GM19452 (cell line): ENCODE data around the gene HSPD1.

ENCODE experiments used
- ATAC-seq: cut with Tn5 transposase; IDR thresholded peaks from one replicate; pipeline ENCODE4 v1.9.1; 2021; ENCODE audit not compliant: unreplicated experiment

Gene HSPD1

DNA sequence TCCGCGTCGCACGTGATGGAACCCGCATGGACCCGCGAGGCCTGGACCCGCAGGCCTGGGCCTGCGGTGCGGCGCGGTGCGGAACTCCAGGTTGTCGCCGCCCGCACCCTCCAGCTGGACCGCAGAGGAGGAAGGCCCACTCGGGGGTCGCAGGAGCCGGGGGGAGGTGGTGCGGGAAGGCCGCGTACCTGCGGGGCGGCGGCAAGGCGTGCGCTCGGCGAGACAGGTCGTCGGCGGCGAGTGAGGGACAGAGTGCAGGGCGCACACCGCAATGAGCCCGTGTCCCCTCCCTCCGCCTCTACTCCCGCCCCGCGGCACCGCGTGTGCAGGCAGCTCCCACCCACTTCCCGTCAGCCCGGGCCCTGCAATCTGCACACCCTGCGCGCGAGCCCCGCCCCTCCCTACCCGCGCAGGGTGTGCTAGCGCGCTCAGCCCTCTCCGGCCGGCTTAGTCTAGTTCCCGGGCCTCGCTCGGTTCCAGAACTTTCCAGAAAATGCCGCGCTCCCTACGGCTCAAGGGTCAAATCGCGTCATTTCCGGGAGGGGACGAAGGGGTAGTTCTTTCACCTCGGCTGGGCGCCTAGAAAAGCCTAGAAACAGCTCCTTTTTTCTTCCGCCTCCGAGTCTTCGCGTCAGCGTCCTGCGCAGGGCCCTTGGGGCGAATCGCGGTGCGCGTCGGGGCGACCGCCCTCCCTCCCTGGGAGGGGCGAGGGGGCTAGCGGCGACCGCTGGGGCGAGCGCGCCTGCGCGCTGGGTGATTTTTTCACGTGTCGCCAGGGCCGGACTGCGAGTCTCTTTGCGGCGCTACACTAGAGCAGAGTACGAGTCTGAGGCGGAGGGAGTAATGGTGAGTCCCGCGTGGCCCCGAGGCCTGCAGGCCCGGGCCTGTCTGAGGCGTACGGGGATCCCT lies at the start of gene HSPD1, which contains the start of gene HSPE1:
TSS of gene HSPD1 (minus strand) at position 247 of the 909 bp plus-strand sequence. CDS start 992 bp downstream, outside the sequence.
TSS of gene HSPE1 (plus strand) at position 786 of the 909 bp plus-strand sequence. CDS start at position 844, 58 bp downstream.
- peak; percentile 83 for ATAC-seq

- no peak for ATAC-seq
Observed at GRCh38 chr2:197548582-197548981, 48.9 kb upstream of the HSPD1 start.

DNA sequence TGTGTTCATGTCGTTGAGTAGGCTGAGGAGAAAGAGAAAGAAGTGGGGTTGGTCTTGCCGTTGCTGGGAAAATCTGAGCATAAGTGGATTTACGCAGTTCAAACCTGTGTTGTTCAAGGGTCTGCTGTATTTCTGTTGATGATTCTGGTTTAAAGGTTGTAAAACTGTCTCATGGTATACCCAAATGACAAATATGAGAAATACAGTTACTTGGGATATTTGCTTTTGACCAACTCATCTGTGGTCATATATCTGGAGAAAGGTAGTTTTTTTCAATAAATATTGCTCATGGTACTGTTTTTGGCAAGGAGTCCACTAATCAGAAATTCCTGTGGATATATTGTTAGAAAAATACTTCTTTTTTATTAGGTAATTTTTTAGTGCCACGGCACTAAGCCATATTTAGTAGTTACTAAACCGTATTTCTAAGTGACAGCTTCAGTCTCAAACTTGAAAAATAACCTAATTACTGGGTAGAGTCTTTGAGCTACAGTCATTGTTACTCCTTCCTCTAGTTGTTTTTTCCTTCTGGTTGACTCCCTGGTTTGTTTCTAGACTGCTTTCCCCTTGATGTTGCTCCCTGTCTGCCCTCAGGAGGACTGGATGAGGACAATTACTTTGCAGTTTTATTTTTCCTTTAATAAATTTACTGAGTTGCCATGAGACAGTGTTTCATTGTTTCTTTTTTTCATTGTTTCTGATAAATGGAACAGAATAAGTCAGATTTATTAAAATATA lies 47.7 kb upstream of the HSPD1 start:
- no peak for ATAC-seq

DNA sequence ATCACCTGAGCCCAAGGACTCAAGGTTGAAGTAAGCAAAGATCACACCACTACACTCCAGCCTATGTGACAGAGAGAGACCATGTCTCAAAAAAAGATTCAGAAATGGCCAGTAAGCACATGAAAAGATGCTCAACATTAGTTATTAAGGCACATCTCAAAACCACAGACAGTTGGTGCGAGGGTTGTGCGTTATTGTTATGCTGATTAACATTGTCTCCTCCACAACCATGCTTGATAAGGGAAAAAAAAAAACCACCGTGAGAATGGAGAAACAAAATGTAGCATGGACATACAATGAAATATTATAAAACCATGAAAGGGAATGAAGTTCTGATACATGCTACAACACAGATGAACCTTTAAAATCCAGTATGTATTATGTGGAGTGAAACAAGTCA lies 43.6 kb upstream of the HSPD1 start:
- no peak for ATAC-seq

DNA sequence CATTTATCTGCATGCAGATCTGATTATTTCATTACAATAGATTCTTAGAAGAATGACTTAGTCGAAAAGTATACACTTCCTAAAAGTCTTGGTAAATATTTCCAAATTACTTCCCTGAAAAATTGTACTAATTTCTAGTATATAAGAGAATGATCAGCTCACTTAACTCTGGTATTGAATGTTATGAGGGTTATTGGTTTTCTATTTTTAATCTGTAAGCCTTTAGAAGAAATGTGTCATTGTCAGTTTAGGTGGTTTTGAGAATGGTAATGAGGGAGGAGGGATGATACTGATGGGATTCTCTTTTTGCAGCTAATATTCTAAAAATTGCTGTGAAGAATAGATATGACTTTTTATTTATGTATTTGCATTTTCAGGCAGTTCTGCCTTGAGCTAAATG lies 40.1 kb upstream of the HSPD1 start:
- no peak for ATAC-seq

DNA sequence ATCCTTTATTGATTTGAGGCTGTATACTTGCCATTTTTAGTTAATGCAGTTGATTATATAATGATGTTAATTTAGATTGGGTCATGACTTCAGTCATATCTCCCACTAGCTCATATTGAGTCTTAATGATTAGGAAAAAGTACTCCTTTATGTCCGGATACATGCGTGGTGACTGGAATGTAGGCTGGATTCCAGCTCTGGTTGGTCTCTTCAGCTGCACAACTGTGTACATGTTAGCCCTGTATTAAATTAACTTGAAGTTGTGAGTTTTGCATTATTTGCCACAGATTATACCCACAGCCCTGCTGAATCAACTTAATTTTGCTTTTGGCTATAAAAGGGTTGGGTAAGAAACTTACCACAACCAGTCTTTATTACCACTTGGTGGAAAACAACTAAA lies 38.8 kb upstream of the HSPD1 start:
- ATAC-seq = no peak

- ATAC-seq = no peak
Observed at GRCh38 chr2:197517150-197517549, 17.5 kb upstream of the HSPD1 start.

- ATAC-seq = peak; percentile 8
Observed at GRCh38 chr2:197516393-197516761, 16.7 kb upstream of the HSPD1 start.

GRCh38 chr2:197515739-197516392 lies 16.2 kb upstream of the HSPD1 start, which contains the start of gene MOB4:
Gene MOB4, plus strand, starts transcription at chr2:197516066. Its CDS starts 21 bp downstream, at chr2:197516087.
- ATAC-seq = peak; percentile 94

GRCh38 chr2:197515315-197515738 lies 15.7 kb upstream of the HSPD1 start:
- ATAC-seq = peak; percentile 0

DNA sequence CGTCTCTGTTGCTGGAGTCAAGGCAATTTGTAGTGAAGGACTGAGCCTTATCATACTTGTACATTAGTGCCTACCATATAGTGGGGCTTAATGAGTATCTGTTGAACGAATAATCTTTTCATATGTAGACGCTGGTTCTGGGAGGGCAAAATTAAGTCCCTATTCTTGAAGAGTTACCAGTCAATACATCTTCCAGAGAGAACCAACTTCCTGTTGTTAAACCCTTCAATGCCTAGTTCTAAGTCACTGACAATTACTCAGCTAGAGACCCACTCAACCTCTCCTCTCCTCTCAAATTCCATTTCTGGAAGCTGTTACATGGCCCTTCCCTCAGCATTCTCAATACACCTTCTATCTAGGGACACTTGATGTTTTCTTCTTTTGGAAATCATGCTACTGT lies 15.1 kb upstream of the HSPD1 start:
- no peak for ATAC-seq

DNA sequence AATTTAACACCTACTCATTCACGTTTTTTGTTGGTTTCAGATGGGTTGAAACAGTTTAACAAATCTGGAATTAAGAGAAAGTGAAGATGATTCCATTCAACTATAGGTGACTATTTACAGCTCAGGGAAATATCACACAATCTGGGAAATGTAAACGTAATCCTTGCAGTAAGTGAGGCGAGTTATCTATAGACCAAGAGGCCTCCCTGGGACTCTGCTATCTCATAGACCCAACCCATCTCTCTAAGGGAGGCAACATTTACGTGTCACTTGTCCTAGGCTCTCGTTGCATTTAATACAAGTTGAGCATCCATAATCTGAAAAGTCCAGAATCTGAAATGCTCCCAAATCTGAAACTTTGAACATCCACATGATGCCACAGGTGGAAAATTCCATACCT lies 14.3 kb upstream of the HSPD1 start:
- ATAC-seq = no peak

DNA sequence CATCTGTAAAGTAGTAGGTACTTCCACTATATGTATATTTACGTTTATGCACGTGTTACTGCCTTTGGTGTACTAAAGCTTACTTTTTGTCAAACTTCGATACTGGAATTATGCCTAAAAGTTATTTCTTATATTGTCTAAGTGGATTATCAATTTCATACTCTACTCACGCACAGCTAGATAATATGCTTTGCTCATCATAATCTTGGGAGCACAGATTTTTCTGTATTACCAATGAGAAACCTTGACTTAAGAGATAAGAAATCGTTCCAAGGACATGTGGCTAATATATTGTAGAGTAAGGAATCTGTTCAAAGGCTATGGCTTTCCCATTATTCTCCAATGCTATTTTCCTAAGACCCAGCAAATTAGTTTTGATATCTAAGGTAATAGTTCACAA lies 7.0 kb upstream of the HSPD1 start:
- no peak for ATAC-seq

DNA sequence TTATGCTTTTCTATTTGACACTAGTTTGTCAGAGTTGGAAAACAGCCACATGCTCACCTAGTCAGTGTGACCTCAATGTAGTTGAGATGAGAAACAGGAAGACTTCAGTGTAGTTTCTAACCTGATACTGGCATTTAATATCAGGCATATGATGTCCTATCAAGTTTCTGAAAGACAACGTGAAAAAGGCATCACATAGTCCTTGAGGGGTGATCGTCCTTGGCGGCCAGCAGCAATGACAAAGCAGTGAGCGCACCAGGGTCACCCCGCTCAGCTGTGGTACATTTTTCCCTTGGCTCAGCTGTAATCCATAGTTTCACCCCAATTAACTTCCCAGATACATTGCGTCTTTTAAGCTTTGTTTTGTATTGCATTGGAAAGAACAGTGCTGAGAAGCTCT lies 4.9 kb upstream of the HSPD1 start:
- ATAC-seq = no peak

DNA sequence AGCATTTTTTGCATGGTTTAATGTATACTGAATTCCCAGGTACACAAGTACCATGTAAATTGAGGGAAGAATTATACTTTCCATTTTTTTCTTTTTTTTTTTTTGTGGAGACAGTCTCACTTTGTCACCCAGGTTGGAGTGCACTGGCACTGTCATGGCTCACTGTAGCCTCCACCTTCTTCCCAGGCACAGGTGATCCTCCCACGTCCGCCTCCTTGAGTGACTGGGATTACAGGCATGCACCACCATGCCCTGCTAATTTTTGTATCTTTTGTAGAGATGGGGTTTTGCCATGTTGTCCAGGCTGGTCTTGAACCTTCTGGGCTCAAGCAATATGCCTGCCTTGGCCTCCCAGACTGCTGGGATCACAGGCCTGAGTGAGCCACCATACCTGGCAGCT lies 4.4 kb upstream of the HSPD1 start:
- no peak for ATAC-seq

- ATAC-seq = no peak
Observed at GRCh38 chr2:197502685-197503084, 3.0 kb upstream of the HSPD1 start.

GRCh38 chr2:197502201-197502600 lies 2.6 kb upstream of the HSPD1 start:
- no peak for ATAC-seq

DNA sequence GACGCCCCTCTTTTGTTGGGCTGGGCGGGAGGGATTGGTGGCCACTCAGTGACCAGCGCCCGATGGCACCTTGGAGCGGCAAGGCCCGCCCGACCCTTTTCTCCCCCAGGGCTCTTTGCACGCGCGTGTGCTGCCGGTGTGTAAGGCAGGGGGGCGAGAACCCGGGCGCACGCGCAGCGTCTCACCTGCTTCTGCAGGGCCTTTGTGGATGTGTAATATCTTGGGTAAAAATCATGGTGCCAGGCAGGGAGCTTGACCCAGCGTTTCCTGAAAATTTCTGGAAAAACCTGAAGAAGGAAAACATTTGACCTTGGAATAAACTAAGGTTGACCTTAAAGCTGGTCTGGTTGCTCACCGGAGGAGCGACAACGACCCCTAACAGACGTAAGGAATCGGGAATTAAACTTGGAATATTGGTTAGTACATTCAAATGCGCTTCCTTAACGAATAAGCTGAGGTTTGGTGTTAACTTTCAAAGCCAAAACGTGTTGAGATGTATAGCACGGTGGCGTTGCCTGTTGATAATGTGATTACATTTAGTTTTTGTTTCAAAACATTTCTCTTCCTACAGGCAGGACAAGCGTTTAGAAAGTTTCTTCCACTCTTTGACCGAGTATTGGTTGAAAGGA lies 977 bp upstream of the HSPD1 start:
- ATAC-seq = peak; percentile 1

GRCh38 chr2:197498937-197499593 lies 575 bp downstream of the HSPD1 start:
- peak; percentile 26 for ATAC-seq

- no peak for ATAC-seq
Observed at GRCh38 chr2:197498235-197498936, 1.3 kb downstream of the HSPD1 start.
